Mucosa of descending colon (tissue), 3 donors: ENCODE data around the gene GLS. TPM values are rescaled to one million over a fixed set of nuclear protein-coding genes. Genes with fewer than 3 reads are reported as not detected.

Source experiments
- ATAC-seq: fragments of 200-7000 bp; cut with Tn5 transposase; one replicate; pipeline ENCODE4 v1.9.1; 2020; ENCODE audit warnings: mild to moderate bottlenecking, moderate library complexity
- DNase-seq, 3 donors: peaks; one replicate each; pipeline ENCODE4 v3.0.0-alpha.2; 2020
- H3K36me3 ChIP-seq: fragments of 200-600 bp; one replicate; pipeline ENCODE4 v1.8.0; 2021; ENCODE audit warnings: low read depth, mild to moderate bottlenecking
- H3K4me1 ChIP-seq: fragments of 200-600 bp; one replicate; pipeline ENCODE4 v1.8.0; 2021; ENCODE audit warnings: low read depth, mild to moderate bottlenecking
- H3K4me3 ChIP-seq: fragments of 200-600 bp; one replicate; pipeline ENCODE4 v1.8.0; 2021; ENCODE audit warnings: mild to moderate bottlenecking
- H3K9me3 ChIP-seq: fragments of 200-600 bp; one replicate; pipeline ENCODE4 v1.8.0; 2021; ENCODE audit warnings: mild to moderate bottlenecking
- CTCF ChIP-seq: fragments of 200-600 bp; IDR thresholded peaks from one replicate; pipeline ENCODE4 v1.8.0; 2022; ENCODE audit warnings: antibody characterized with exemption, mild to moderate bottlenecking
- intact Hi-C, 2 donors: fragments of 100-400 bp; cut with DNase I in 1 of 2; cut with micrococcal nuclease in 1 of 2; formaldehyde crosslinking; loops; one replicate each; pipeline versions ENCODE4 v1.11.0 to v1.11.1; 2022; cut with DNase I, micrococcal nuclease
- total RNA-seq, 3 donors: library from RNA; stranded (reverse); fragmentation: NEBNext Ultra II Directional in 2 of 3; extraction: Animal tissue kit (Norgen Biotek cat#: 25700) in 2 of 3; gene quantifications; one replicate each; pipeline versions ENCODE4 v1.2.1 to v1.2.4, GENCODE V29; 2021 to 2023
- donor health status: DM: no; HTN: no; CAD: no; lungs with moderate emphysema.
- donor health status: DM: no; HTN: no; CAD: no.
- donor health status: DM: no; HTN: yes; CAD: no.

Gene GLS
- total RNA-seq, 3 donors from 2014 or later: 49.8 to 91.9 (median 77.0) TPM

GRCh38 chr2:190929919-190930318, 49.3 kb downstream of the GLS start:
- DNase-seq: no peak
- no peak for ATAC-seq
- Histone ChIP-seq H3K4me3 (no peak overlapping the region), H3K9me3 (no peaks in the 10 kb centered on the region), H3K36me3 (no peaks in the 10 kb centered on the region), H3K4me1 (no peaks in the 10 kb centered on the region)
- no peak for TF ChIP-seq CTCF
- intact Hi-C loops: no loop called here

- no peaks in the 10 kb centered on the region for H3K36me3 ChIP-seq
Measured at GRCh38 chr2:190930411-190930810, 49.8 kb downstream of the GLS start.

GRCh38 chr2:190932514-190932913, 51.9 kb downstream of the GLS start:
- intact Hi-C loops: no loop called here
- ATAC-seq (no peak), DNase-seq (no peak)
- Histone ChIP-seq H3K4me1 (no peaks in the 10 kb centered on the region), H3K36me3 (no peaks in the 10 kb centered on the region), H3K9me3 (no peaks in the 10 kb centered on the region), H3K4me3 (no peak overlapping the region)
- no peak for TF ChIP-seq CTCF

More at GRCh38 chr2:190930411-190930810, 49.8 kb downstream of the GLS start:
- ATAC-seq (no peak), DNase-seq (no peak)
- intact Hi-C loops: no loop called here
- TF ChIP-seq CTCF: no peak
- no peaks in the 10 kb centered on the region for H3K9me3 ChIP-seq
- H3K4me1 ChIP-seq: no peaks in the 10 kb centered on the region
- H3K4me3 ChIP-seq: no peak overlapping the region

GRCh38 chr2:190933361-190933760, 52.7 kb downstream of the GLS start:
- intact Hi-C loops: no loop called here
- peaks cover 2% of the 10 kb centered on the region for H3K4me1 ChIP-seq
- no peaks in the 10 kb centered on the region for H3K9me3 ChIP-seq
- no peak for ATAC-seq
- DNase-seq: no peak
- no peaks in the 10 kb centered on the region for H3K36me3 ChIP-seq
- no peak for TF ChIP-seq CTCF
- H3K4me3 ChIP-seq: no peak overlapping the region

GRCh38 chr2:190935054-190935453, 54.4 kb downstream of the GLS start:
- intact Hi-C loops: no loop called here
- Histone ChIP-seq H3K36me3 (no peaks in the 10 kb centered on the region), H3K4me1 (peaks cover 10% of the 10 kb centered on the region), H3K9me3 (no peaks in the 10 kb centered on the region), H3K4me3 (no peak overlapping the region)
- ATAC-seq (no peak), DNase-seq (no peak)
- no peak for TF ChIP-seq CTCF

GRCh38 chr2:190938771-190939335, 58.2 kb downstream of the GLS start:
- Histone ChIP-seq H3K36me3 (no peaks in the 10 kb centered on the region), H3K4me1 (peaks cover 10% of the 10 kb centered on the region), H3K4me3 (no peak overlapping the region), H3K9me3 (no peaks in the 10 kb centered on the region)
- ATAC-seq (no peak), DNase-seq (no peak)
- no peak for TF ChIP-seq CTCF
- intact Hi-C loops: no loop called here
